HG03103 (cell line): ENCODE measurements around the gene SEZ6L2.
A peak's percentile ranks its signal among the peaks of the same experiment; 100 is the strongest.
"Not testable (repeated sequence)": the region's sequence is repeated elsewhere in the genome, so short reads cannot be mapped to it uniquely, and the experiment has no call there.

Experiments used
- ATAC-seq: cut with Tn5 transposase; IDR thresholded peaks from one replicate; pipeline ENCODE4 v1.9.1; 2021; ENCODE audit warnings: low read depth; ENCODE audit not compliant: unreplicated experiment

Gene SEZ6L2

GRCh38 chr16:29899516-29900101 lies at the start of gene SEZ6L2:
Gene SEZ6L2, minus strand, starts transcription at chr16:29899550. Its CDS starts 531 bp downstream, at chr16:29899019.
- no peak for ATAC-seq

- ATAC-seq, result no peak
These were observed 48.5 kb upstream of the SEZ6L2 start for GRCh38 chr16:29947897-29948296.

- ATAC-seq, result no peak
These were observed 44.8 kb upstream of the SEZ6L2 start for GRCh38 chr16:29943846-29944799.

GRCh38 chr16:29940656-29941055 lies 41.3 kb upstream of the SEZ6L2 start:
- no peak for ATAC-seq

- not testable (repeated sequence) for ATAC-seq
These were observed 32.4 kb upstream of the SEZ6L2 start for GRCh38 chr16:29931750-29932149.

GRCh38 chr16:29927070-29927905 lies 27.9 kb upstream of the SEZ6L2 start:
- no peak for ATAC-seq

- ATAC-seq, result no peak
These were observed 27.3 kb upstream of the SEZ6L2 start for GRCh38 chr16:29926711-29927052.

- peak; percentile 79 for ATAC-seq
These were observed 26.7 kb upstream of the SEZ6L2 start, which contains the start of gene KCTD13 for GRCh38 chr16:29925781-29926710. Gene KCTD13, minus strand, starts transcription at chr16:29926226. Its CDS starts 193 bp downstream, at chr16:29926033.

- ATAC-seq, result no peak
These were observed 25.9 kb upstream of the SEZ6L2 start for GRCh38 chr16:29925105-29925756.

GRCh38 chr16:29922986-29923501 lies 23.7 kb upstream of the SEZ6L2 start:
- ATAC-seq, result no peak

- no peak for ATAC-seq
These were observed 23.0 kb upstream of the SEZ6L2 start for GRCh38 chr16:29922326-29922725.

- no peak for ATAC-seq
These were observed 21.7 kb upstream of the SEZ6L2 start for GRCh38 chr16:29921034-29921385.

- no peak for ATAC-seq
These were observed 21.1 kb upstream of the SEZ6L2 start for GRCh38 chr16:29920288-29921033.

- no peak for ATAC-seq
These were observed 17.6 kb upstream of the SEZ6L2 start for GRCh38 chr16:29916979-29917378.

GRCh38 chr16:29915590-29916247 lies 16.4 kb upstream of the SEZ6L2 start:
- no peak for ATAC-seq

GRCh38 chr16:29913514-29913913 lies 14.2 kb upstream of the SEZ6L2 start:
- no peak for ATAC-seq

- no peak for ATAC-seq
These were observed 12.7 kb upstream of the SEZ6L2 start for GRCh38 chr16:29912087-29912486.

GRCh38 chr16:29911676-29912010 lies 12.3 kb upstream of the SEZ6L2 start:
- ATAC-seq, result no peak
